ENCODE measurements around the gene LMAN2. TPM values are rescaled to one million over a fixed set of nuclear protein-coding genes. Genes with fewer than 3 reads are reported as not detected.

LMAN2 gene
- total RNA-seq, 6 donors from 2014 or later = 134 to 263 (median 177) TPM

GRCh38 chr5:177374211-177374610 is 22.7 kb upstream of the LMAN2 start:
- TF ChIP-seq POLR2A (IDR thresholded peaks at IDR 0.05) (no peak), POLR2AphosphoS5 (IDR thresholded peaks at IDR 0.05) (no peak), EP300 (IDR thresholded peaks at IDR 0.05) (no peak), CTCF (IDR thresholded peaks at IDR 0.05) (no peak)
- Histone ChIP-seq H3K36me3 (no peaks in the 10 kb centered on the region), H3K9me3 (no peaks in the 10 kb centered on the region), H3K27me3 (no peaks in the 10 kb centered on the region), H3K27ac (no peak overlapping the region), H3K4me1 (peaks cover 16 to 32% (median 21%) of the 10 kb centered on the region in 4 donors), H3K4me3 (no peak overlapping the region)
- DNase-seq (no peak), ATAC-seq (ENCODE audit: low FRiP score in 2 of 2) (no peak)
- 78 to 81% methylated on average over 5 of the region's 5 CpGs for WGBS, 2 donors

GRCh38 chr5:177373806-177374205 is 22.3 kb upstream of the LMAN2 start:
- Histone ChIP-seq H3K36me3 (no peaks in the 10 kb centered on the region), H3K27me3 (no peaks in the 10 kb centered on the region), H3K27ac (peak overlapping the region in 1 of 4 donors; percentile 40), H3K9me3 (no peaks in the 10 kb centered on the region), H3K4me1 (peaks cover 16 to 32% (median 21%) of the 10 kb centered on the region in 4 donors), H3K4me3 (no peak overlapping the region)
- WGBS, 2 donors = 58 to 70% methylated on average over 6 of the region's 6 CpGs
- no peak for ATAC-seq (ENCODE audit: low FRiP score in 2 of 2)
- TF ChIP-seq EP300 (IDR thresholded peaks at IDR 0.05) (no peak), CTCF (IDR thresholded peaks at IDR 0.05) (no peak), POLR2A (IDR thresholded peaks at IDR 0.05) (no peak)
- no peak for DNase-seq

- H3K4me3 ChIP-seq = no peak overlapping the region
- ATAC-seq (ENCODE audit: low FRiP score in 2 of 2) (no peak), DNase-seq (no peak)
- H3K36me3 ChIP-seq = peaks cover 0 to 9% (median 0%) of the 10 kb centered on the region in 4 donors
- 78 to 87% methylated on average over 6 of the region's 6 CpGs for WGBS, 2 donors
- no peak for TF ChIP-seq CTCF (IDR thresholded peaks at IDR 0.05)
- no peaks in the 10 kb centered on the region for H3K9me3 ChIP-seq
- H3K27ac ChIP-seq = peak overlapping the region in 3 of 4 donors; percentile 69 to 82 (median 78)
- no peaks in the 10 kb centered on the region for H3K27me3 ChIP-seq
- H3K4me1 ChIP-seq = peaks cover 18 to 37% (median 21%) of the 10 kb centered on the region in 4 donors
These were observed 21.4 kb upstream of the LMAN2 start for GRCh38 chr5:177372910-177373309.

GRCh38 chr5:177372034-177372896 is 20.8 kb upstream of the LMAN2 start:
- WGBS, 2 donors = 57 to 77% methylated on average over 3 to 11 of the region's 12 CpGs
- Histone ChIP-seq H3K27ac (peak overlapping the region in 3 of 4 donors; percentile 69 to 82 (median 78)), H3K36me3 (peaks cover 0 to 14% (median 0%) of the 10 kb centered on the region in 4 donors), H3K4me1 (peaks cover 25 to 43% (median 27%) of the 10 kb centered on the region in 4 donors), H3K9me3 (no peaks in the 10 kb centered on the region), H3K27me3 (no peaks in the 10 kb centered on the region), H3K4me3 (no peak overlapping the region)
- ATAC-seq (ENCODE audit: low FRiP score in 2 of 2) (no peak), DNase-seq (peak in 1 of 2 donors; percentile 68)
- TF ChIP-seq EP300 (IDR thresholded peaks at IDR 0.05) = no peak

- no peak for TF ChIP-seq POLR2AphosphoS5 (IDR thresholded peaks at IDR 0.05)
- TF ChIP-seq POLR2A (IDR thresholded peaks at IDR 0.05) = peak in 1 of 4 donors; percentile 15
- peak in 1 of 2 donors; percentile 63 for DNase-seq
- WGBS, 2 donors = 65 to 74% methylated on average over 16 to 23 of the region's 26 CpGs
- H3K4me1 ChIP-seq = peaks cover 28 to 49% (median 31%) of the 10 kb centered on the region in 4 donors
- no peaks in the 10 kb centered on the region for H3K9me3 ChIP-seq
- H3K27ac ChIP-seq = peak overlapping the region in 3 of 4 donors; percentile 69 to 82 (median 78)
- no peaks in the 10 kb centered on the region for H3K27me3 ChIP-seq
- no peak for ATAC-seq (ENCODE audit: low FRiP score in 2 of 2)
- H3K4me3 ChIP-seq = peak overlapping the region in 3 of 4 donors; percentile 41 to 55 (median 48)
- peaks cover 0 to 14% (median 0%) of the 10 kb centered on the region in 4 donors for H3K36me3 ChIP-seq
These were observed 19.9 kb upstream of the LMAN2 start for GRCh38 chr5:177371120-177372033.
